Nasal cavity respiratory epithelium epithelial cell of viscerocranial mucosa (primary cell): Measurements from ENCODE around the gene SYNPO2. TPM values are rescaled to one million over a fixed set of nuclear protein-coding genes. Genes with fewer than 3 reads are reported as not detected.

Experiments
- total RNA-seq: library from RNA; depleted of rRNA; stranded (reverse); fragments of >200 nt; gene quantifications from 2 replicates; pipeline ENCODE4 v1.2.3, GENCODE V29; 2014

The SYNPO2 gene
- total RNA-seq: 0.34 and 2.6 TPM in 2 replicates

GRCh38 chr4:118888666-118889311 is at the start of gene SYNPO2:
SYNPO2 (plus strand) TSS chr4:118888854; CDS start chr4:118889037, 183 bp downstream.

Other genes with a start within 250 kb of the SYNPO2 start
- 20.2 and 30.8 TPM in 2 replicates for gene METTL14, start 203.5 kb upstream of the SYNPO2 start, total RNA-seq
- 23.3 and 29.7 TPM in 2 replicates for gene SEC24D, start 52.7 kb upstream of the SYNPO2 start, total RNA-seq
- not detected in 2 replicates for gene MYOZ2, start 247.0 kb downstream of the SYNPO2 start, total RNA-seq